Loucy (cell line): Measurements from ENCODE around the gene MTA1.

Experiments used
- CTCF ChIP-seq: fragments of 200-600 bp; sonication (generic); conservative IDR thresholded peaks from 2 replicates; pipeline ENCODE4 v1.5.1; 2014; ENCODE audit warnings: mild to moderate bottlenecking, antibody characterized with exemption, low read length
- EZH2phosphoT487 ChIP-seq: fragments of 200-600 bp; IDR thresholded peaks from 2 replicates; pipeline ENCODE4 v1.6.1; 2018; ENCODE audit warnings: antibody characterized with exemption, mild to moderate bottlenecking, moderate library complexity, borderline replicate concordance

- TF ChIP-seq CTCF = no peak
- TF ChIP-seq EZH2phosphoT487 = no peak
Observed at GRCh38 chr14:105490267-105490571, 70.6 kb downstream of the MTA1 start.
